Brain microvascular endothelial cell (primary cell): Measurements from ENCODE around the gene SPATA46.

ENCODE experiments used
- DNase-seq: peaks from one replicate; pipeline ENCODE4 v3.0.0-alpha.2; 2020
- H3K27ac ChIP-seq: fragments of 250-450 bp; sonication (Bioruptor Pico); 2 replicates; pipeline ENCODE4 v1.5.1; 2020; ENCODE audit warnings: mild to moderate bottlenecking, moderate library complexity
- H3K27me3 ChIP-seq: fragments of 250-450 bp; sonication (Bioruptor Pico); replicated peaks from 2 replicates; pipeline ENCODE4 v1.5.1; 2020; ENCODE audit warnings: mild to moderate bottlenecking
- H3K36me3 ChIP-seq: fragments of 250-450 bp; sonication (Bioruptor Pico); replicated peaks from 2 replicates; pipeline ENCODE4 v1.5.1; 2020; ENCODE audit warnings: mild to moderate bottlenecking
- H3K4me3 ChIP-seq: 2 replicates; pipeline ENCODE4 v1.5.1; 2011; ENCODE audit warnings: low read depth, mild to moderate bottlenecking, control low read depth, low read length, moderate library complexity
- in situ Hi-C: cut with HindIII; loops from 2 replicates; pipeline ENCODE4 v1.10.0; 2017; ENCODE audit warnings: low sequenced_read_pairs, low pct_ligation_motif_present
- TF ChIP-seq, protein P1 (sequence below): IDR thresholded peaks from 2 replicates; pipeline ENCODE4 v1.5.1; 2011; ENCODE audit warnings: low read depth, mild to moderate bottlenecking, moderate library complexity, low read length, control low read depth, inconsistent platforms; ENCODE audit errors: missing control alignments

Gene SPATA46

DNA sequence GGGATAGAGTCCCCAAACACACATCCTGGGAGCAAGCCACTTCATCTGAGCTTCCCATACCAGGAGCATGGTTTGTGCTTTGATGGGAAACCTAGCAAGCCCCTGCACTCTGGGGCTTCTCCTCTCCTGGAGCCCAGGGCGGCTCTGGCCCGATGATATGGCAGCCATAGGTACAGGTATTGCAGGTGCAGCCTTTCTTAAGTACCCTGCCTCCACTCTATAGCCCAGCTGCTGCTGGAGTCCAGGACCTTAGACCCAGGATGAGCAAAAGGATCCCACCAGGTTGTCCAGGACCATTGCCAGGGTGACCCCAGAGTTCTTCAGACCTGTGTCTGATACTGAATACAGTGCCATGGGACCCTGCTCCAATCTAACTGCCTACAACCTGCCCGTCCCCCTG is 9.0 kb upstream of the SPATA46 start:
- TF ChIP-seq, protein P1, sequence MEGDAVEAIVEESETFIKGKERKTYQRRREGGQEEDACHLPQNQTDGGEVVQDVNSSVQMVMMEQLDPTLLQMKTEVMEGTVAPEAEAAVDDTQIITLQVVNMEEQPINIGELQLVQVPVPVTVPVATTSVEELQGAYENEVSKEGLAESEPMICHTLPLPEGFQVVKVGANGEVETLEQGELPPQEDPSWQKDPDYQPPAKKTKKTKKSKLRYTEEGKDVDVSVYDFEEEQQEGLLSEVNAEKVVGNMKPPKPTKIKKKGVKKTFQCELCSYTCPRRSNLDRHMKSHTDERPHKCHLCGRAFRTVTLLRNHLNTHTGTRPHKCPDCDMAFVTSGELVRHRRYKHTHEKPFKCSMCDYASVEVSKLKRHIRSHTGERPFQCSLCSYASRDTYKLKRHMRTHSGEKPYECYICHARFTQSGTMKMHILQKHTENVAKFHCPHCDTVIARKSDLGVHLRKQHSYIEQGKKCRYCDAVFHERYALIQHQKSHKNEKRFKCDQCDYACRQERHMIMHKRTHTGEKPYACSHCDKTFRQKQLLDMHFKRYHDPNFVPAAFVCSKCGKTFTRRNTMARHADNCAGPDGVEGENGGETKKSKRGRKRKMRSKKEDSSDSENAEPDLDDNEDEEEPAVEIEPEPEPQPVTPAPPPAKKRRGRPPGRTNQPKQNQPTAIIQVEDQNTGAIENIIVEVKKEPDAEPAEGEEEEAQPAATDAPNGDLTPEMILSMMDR, result no peak
- H3K36me3 ChIP-seq, result no peaks in the 10 kb centered on the region
- no peak for DNase-seq
- in situ Hi-C loops, result no loop called here
- no peaks in the 10 kb centered on the region for H3K27me3 ChIP-seq
- no peak overlapping the region for H3K4me3 ChIP-seq
- no peak overlapping the region for H3K27ac ChIP-seq

DNA sequence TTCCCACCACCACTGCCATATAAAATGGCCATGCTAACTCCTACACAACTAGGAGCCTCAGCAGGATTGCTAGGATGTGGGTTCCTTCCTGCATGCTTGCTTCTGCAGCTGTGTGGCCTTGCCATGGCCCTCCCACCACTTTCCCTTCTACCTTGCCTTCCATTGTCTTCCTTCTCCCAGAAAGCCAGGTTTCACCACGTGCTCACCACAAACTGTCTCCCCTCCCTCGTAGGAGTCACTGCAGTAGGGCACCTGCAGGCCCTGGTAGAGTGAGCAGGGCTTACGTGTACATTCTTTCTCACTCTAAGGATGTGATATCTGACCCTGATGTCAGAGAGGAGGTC is 8.6 kb upstream of the SPATA46 start:
- no peaks in the 10 kb centered on the region for H3K27me3 ChIP-seq
- H3K36me3 ChIP-seq, result no peaks in the 10 kb centered on the region
- in situ Hi-C loops, result no loop called here
- no peak overlapping the region for H3K4me3 ChIP-seq
- TF ChIP-seq, protein P1, result no peak
- no peak for DNase-seq
- H3K27ac ChIP-seq, result no peak overlapping the region

DNA sequence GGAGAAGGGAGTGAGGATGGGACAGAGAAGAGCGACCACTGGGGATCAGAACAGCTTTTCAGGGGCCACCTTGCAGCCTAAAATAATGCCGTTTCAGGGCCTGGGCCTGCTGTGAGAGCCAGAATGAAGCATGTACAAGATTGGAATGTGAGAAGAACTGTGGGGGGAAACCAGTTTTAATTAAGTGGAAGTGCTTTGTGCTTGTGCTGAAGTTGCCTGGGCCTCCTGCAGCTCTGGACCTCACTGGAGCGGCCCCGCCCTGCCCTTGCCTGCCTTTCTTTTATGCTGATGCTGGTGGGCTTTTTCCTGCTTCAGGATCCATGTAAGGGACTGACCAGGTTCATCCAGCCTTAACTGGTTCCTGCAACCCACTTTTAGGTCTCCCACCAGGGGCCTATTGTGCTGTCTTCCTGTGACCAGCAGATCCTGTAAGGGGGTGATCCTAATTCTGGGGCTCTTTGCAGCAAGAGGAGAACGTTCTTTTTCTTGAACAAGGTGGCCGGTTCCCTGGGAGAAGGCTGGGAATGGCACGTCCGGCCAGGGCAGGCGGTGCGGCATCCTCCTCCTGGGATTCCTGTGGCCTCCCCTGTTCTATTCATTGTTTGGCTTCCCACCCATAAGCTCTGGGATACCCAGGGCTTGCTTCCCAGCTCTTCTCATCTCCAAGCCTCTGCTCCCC is 8.1 kb upstream of the SPATA46 start:
- in situ Hi-C loops, result no loop called here
- Histone ChIP-seq H3K27me3 (no peaks in the 10 kb centered on the region), H3K36me3 (no peaks in the 10 kb centered on the region), H3K27ac (no peak overlapping the region), H3K4me3 (no peak overlapping the region)
- TF ChIP-seq, protein P1, result no peak
- DNase-seq, result no peak

DNA sequence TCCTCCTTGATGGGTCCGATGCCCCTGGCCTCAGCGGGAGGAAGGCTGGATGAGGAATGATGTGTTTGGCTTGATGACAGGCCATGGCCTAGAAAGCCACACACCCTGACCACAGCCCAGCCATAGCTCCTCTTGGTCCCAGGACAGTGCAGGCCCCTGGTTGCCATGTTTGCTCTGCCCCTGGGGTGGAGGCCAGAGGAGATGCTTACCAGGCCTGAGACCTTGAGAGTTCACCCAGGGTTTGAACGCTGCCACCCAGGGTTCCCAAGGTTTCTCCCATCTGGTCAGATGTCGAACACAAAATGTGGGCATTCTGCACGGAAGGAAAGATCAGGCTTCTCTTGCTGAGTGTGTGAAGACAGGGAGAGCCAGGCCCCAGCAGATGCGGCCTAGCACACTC is 7.5 kb upstream of the SPATA46 start:
- H3K27me3 ChIP-seq, result no peaks in the 10 kb centered on the region
- no peaks in the 10 kb centered on the region for H3K36me3 ChIP-seq
- DNase-seq, result no peak
- H3K27ac ChIP-seq, result no peak overlapping the region
- TF ChIP-seq, protein P1, result no peak
- H3K4me3 ChIP-seq, result no peak overlapping the region
- in situ Hi-C loops, result no loop called here

DNA sequence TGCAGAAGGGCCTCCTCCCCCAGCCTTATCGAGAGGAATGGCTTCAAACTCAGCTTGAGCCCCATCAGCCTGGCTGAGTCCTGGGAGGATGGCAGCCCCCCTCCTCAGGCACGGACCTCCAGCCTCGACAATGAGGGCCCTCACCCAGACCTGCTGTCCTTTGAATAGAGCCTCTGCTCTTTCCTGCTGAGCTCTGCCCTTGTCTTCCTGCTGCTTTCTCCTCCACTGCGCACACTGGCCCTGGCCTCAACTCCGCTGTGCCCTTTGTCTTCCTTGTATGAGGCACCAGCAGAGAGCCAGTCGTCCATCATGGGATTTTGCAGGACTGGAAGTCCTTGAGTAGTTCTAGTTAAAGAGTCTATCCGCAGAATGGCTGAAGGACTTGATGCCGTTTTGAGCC is 6.9 kb upstream of the SPATA46 start:
- in situ Hi-C loops, result no loop called here
- no peaks in the 10 kb centered on the region for H3K27me3 ChIP-seq
- no peak overlapping the region for H3K27ac ChIP-seq
- TF ChIP-seq, protein P1, result no peak
- no peak overlapping the region for H3K4me3 ChIP-seq
- DNase-seq, result no peak
- H3K36me3 ChIP-seq, result no peaks in the 10 kb centered on the region

DNA sequence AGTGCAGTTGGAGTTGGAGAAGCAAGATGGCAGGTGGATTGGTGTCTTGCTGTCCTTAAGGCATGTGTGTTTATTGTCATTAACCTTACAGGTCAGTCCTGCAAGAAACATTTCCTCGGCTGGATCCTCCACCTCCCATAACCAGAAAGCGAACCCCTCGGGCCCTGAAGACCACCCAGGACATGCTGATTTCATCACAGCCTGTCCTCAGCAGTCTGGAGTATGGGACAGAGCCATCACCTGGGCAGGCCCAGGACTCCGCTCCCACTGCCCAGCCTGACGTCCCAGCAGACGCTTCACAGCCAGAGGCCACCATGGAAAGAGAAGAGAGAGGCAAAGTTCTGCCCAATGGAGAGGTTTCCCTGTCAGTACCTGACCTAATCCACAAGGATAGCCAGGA is 6.4 kb upstream of the SPATA46 start:
- Histone ChIP-seq H3K27ac (no peak overlapping the region), H3K36me3 (no peaks in the 10 kb centered on the region), H3K27me3 (no peaks in the 10 kb centered on the region), H3K4me3 (no peak overlapping the region)
- DNase-seq, result no peak
- TF ChIP-seq, protein P1, result no peak
- in situ Hi-C loops, result no loop called here
